GM10266 (cell line): Measurements from ENCODE around the gene AP2A2.
A peak's percentile ranks its signal among the peaks of the same experiment; 100 is the strongest.

Experiments
- DNase-seq: peaks from one replicate; pipeline ENCODE4 v3.0.0; 2012; ENCODE audit errors: extremely low spot score
- CTCF ChIP-seq: IDR thresholded peaks from 2 replicates; pipeline ENCODE4 v1.5.1; 2012; ENCODE audit warnings: mild to moderate bottlenecking, low read depth; ENCODE audit not compliant: control insufficient read depth, insufficient read depth; ENCODE audit errors: missing control alignments

The AP2A2 gene

GRCh38 chr11:1048375-1049070 is 122.9 kb downstream of the AP2A2 start:
- TF ChIP-seq CTCF = no peak
- DNase-seq = no peak

GRCh38 chr11:1049071-1049405 is 123.4 kb downstream of the AP2A2 start:
- TF ChIP-seq CTCF = no peak
- DNase-seq = no peak

GRCh38 chr11:1049431-1049891 is 123.8 kb downstream of the AP2A2 start:
- DNase-seq = no peak
- no peak for TF ChIP-seq CTCF

GRCh38 chr11:1049911-1050580 is 124.4 kb downstream of the AP2A2 start:
- DNase-seq = no peak
- no peak for TF ChIP-seq CTCF

GRCh38 chr11:1050581-1051355 is 125.1 kb downstream of the AP2A2 start:
- peak; percentile 93 for DNase-seq
- peak; percentile 95 for TF ChIP-seq CTCF

- DNase-seq = no peak
- TF ChIP-seq CTCF = no peak
Observed at GRCh38 chr11:1051356-1052132, 125.9 kb downstream of the AP2A2 start.
